GM18870 (cell line): ENCODE results near the gene PSMB9.
"Not testable (repeated sequence)": the region's sequence is repeated elsewhere in the genome, so short reads cannot be mapped to it uniquely, and the experiment has no call there.

Source experiments
- ATAC-seq: cut with Tn5 transposase; IDR thresholded peaks from one replicate; pipeline ENCODE4 v1.9.1; 2021; ENCODE audit warnings: moderate library complexity; ENCODE audit not compliant: unreplicated experiment

The PSMB9 gene

DNA sequence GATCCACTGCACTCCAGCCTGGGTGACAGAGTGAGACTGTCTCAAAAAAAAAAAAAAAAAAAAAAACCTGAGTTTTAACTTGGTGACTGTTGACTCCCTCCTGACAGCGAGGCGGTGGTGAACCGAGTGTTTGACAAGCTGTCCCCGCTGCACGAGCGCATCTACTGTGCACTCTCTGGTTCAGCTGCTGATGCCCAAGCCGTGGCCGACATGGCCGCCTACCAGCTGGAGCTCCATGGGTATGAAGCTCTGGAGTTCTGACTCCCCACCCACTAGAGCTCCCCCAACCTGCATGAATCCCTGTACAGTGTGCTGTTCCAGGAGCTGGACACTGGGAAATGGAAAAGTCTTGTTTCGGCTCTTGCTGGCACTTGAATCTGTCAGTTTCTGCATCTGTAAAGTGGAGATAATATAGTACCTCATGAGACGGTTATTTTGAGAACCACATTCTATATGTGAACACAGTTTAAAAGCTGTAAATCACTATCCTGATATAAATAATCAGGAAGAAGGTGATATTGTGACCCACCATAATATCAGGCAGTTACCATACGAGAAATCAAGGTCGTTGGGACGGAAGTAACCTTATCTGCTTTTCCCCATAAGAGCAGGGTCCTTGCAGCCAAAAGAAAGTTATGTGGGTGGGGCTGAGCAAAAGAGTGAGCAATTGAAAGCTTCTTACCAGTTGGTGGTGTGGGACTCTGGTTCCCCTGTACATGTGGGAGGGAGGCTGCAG, 3.3 kb downstream of the PSMB9 start:
- ATAC-seq = no peak

DNA sequence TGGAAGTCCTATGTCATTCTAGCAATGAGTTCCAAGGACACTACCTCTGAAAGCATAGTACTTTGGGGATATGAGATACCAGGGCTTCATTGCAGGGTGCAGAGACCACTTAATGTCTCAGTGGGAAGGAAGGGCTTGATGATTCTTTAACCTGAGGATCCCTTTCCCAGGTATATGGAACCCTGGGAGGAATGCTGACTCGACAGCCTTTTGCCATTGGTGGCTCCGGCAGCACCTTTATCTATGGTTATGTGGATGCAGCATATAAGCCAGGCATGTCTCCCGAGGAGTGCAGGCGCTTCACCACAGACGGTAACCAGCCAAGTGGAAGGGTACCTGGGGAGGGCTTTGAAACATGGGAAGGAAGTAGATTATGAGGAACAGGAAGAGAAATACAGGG, 4.2 kb downstream of the PSMB9 start:
- no peak for ATAC-seq

DNA sequence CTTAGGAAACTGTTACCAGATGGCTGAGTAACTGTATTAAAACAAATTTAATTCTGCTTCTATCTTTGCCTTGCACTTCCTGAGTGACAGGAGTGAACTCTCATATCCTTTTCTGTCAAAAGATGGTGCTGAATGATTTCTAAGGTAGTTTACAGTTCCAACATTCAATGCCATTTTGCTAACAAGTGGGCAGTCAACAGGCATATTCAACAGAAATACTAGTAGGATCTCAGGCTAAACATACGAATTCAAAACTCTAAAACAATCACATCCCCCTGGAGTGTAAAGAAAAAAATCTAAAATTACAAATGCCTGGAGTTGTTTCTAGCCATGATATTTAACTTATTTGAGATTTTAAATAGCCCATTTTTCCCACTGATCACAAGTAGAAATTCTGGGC, 6.7 kb downstream of the PSMB9 start:
- no peak for ATAC-seq

DNA sequence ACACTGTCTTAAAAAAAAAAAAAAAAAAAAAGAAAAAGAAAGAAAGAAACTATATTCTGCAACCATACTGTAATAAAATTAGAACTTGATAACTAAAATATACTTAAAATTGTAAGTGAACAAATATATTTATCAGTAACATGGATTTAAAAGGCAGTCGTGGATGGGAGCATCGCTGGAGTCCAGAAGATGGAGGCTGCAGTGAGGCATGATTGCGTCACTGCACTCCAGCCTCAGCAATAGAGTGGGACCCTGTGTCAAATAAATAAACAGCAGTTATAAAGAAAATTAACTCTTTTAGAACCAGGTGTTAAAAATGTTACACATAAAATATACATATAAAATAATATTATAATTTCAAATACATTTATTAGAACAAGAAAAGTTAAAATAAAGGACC, 8.7 kb downstream of the PSMB9 start:
- no peak for ATAC-seq

DNA sequence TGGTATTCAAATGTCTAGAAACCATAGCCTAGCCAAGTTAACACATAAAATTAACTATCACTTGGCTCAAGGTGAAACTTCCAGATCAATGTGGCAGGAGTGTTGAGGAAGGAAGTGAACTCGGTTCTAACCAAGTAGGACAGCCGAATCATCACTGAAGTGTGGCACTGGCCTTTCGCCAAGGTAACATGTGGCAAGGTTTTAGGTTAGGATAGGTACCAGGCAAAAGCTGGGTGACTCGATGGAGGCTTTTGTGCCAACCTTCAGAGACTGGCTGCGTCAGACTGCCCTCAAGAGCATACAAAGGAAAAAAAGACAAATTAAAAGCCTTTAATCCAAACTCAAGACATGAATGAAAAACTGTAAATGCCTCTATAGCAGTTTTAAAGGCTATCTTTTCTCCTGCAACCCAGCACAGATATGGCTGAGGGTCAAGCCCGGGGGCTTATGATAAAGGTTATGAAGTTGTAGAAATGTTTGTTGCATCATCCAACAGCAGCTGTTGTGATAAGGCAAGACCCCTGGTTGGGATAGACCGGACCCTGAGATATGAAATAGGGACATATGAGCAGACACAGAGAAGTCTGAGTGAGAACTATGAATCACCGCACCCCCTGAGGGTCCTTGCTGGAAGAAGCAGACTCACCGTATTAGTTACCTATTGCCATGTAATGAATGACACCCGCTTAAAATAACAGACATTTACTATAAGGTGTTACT, 11.9 kb downstream of the PSMB9 start:
- no peak for ATAC-seq

DNA sequence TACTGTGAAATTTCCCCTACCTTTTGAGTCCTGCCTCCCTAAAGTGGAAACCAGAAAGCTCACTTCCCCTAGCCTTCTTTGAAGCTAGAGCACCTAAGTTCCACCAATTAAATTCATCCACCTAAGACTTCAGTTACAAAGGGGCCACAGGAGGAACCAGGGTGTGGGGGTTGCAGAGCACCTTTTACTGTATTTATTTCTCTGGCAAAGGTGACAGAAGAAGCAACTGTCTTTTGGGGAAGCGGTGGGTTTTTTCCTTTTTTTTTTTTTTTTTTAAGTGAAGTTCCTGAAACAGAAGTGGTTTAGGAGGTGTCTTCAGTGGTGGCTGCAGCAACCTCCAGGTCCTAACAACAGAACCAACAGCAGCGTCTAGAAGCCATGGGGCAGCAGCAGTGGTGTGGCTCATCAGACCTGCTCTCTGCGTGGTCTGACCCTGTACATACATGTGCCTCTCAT, 13.1 kb downstream of the PSMB9 start:
- ATAC-seq = no peak

DNA sequence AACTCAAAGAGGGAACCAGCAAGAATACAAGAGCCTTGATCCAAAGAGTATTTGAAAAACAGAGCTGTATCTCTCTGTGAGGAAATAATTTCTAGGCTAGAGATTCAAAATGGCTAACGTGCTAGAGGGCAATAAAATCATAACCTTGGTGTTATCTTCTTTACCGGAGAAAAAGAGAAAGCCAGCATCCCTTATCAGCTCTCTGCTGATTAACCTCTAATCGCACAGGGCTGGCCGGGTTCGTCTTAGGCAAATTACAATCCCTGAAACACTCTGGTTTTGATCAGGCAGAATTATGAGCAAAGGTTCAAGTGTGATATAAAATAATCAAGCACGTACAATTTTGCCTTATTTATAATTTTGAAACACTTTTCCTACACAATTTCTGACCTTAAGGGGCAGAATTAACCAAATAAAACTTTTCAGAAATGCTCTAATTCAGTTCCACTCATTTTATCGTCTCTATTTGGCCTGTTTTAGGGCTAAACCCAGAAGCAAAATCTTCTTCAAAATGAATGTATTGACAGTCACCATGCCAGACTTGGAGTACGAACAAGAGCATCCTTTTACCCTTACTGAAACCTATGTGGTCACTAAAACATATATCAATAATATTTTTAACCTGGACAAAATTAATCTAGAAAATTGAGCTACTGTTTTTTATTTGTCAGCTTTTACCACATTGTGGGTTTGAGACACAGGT, 13.7 kb downstream of the PSMB9 start:
- ATAC-seq = no peak

DNA sequence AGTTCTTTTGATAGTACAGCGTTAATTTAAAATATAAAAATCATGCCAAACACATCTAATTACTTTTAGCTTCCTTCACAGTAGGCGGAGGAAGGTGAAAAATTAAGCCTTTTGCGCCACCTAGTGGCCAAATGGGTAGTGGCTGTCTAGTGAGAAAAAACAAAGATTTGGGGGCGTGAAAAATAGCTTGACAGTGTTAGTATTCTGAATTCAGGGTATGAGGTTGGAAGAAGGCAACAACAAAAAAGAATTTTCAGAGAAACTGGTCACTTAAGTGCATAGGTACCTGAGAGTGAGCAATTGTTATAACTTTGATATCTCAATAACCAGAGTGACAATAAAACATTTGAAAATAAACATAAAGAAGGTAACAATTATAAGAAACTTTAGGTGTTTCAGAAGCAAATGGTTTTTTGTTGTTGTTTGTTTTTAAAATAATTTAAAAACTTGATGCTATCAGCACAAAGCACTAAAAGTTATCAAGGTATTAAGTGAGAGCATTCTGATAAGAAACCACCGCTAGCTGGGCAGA, 14.3 kb downstream of the PSMB9 start:
- peak; percentile 46 for ATAC-seq

DNA sequence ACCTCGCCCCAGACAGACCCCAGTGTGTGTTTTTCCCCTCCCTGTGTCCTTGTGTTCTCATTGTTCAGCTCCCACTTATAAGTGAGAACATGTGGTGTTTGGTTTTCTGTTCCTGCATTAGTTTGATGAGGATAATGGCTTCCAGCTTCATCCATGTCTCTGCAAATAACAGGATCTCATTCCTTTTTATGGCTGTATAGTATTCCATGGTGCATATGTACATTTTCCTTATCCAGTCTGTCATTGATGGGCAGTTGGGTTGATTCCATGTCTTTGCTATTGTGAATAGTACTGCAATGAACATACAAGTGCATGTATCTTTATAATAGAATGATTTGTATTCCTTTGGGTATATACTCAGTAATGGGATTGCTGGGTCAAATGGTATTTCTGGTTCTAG, 20.0 kb downstream of the PSMB9 start:
- not testable (repeated sequence) for ATAC-seq

DNA sequence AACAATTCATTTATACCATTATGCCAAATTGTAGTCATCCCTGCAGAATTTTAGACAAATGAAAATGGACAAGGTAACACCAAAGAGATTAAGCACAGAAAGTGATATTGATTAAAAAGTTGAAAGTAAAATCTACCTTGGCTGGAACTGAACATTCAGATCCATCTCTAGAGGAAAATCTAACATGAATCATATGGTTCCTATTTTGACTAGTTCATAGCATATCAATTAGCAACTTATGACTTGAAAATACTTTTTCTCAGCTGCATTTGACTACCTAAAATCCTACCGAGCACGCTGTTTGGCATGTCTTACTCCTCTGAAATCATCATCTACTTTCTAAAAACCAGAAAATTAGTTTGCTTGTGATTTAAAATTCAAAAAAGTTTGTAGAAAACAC, 22.6 kb downstream of the PSMB9 start:
- no peak for ATAC-seq

DNA sequence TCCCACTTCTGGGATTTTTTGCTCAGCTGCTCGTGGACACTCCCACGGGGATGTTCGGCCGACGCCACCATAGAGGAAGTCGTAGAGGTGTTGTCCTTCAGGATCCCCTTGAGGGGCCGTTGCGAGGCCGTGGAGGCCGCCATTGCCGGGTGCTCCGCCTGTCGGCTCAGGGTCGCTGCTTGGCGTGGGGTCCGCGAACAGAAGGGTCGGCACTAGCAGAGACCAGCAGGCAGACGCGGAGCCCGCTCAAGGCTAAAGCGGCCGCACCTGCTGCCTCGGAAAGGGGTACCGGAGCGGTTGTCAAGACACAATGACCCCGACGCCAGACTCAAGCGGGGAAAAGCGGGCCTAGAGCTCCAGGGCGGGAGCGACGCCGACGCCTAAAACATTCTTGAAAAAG, 25.7 kb downstream of the PSMB9 start:
- ATAC-seq = no peak

DNA sequence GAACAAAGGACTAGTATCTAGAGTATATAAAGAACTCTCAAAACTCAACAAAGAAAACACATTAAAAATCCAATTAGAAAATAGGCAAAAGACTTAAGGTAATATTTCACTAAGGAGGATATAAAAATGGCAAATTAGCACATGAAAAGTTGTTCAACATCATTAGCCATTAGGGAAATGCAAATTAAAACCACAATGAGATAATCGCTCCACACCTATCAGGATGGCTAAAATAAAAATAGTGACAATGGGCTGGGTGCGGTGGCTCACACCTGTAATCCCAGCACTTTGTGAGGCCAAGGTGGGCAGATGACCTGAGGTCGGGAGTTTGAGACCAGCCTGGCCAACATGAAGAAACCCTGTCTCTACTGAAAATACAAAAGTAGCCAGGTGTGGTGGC, 27.0 kb downstream of the PSMB9 start:
- ATAC-seq = not testable (repeated sequence)

DNA sequence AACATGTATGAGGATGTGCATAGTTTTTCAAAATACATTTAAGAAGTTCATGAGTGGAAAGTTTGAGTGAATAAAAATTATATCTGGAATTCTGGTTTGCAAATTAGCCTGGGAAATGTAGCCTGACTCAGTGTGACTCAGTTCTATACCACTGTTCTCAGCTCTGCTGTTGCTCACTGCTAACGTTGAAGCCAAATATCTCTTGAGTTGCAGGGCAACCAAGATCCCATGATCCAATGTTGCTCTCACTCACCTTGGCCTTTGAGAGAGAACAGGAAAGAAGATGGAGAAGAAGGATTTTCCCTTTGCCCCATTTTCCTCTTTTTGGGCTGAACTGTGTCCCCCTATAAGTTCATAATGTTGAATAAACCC, 28.9 kb downstream of the PSMB9 start:
- no peak for ATAC-seq

DNA sequence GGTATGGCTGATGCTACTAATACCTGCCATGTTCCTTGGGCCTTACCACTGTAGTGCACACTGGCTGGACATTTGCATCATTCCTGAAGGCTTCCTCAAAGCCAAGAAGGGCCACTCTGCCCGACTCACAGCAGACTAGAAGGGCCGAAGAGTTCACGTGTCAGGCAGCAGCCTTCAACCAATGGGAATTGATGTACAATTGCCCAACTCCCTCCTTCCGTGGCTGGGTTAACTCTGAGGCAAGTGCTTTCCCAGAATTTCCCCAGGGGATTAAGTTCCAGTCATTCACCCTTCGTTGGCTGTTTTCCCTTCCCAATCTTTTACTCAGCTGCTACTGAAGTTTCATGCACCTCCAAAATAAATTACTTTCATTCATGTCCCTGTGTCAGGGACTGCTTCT, 29.8 kb downstream of the PSMB9 start:
- ATAC-seq = no peak

DNA sequence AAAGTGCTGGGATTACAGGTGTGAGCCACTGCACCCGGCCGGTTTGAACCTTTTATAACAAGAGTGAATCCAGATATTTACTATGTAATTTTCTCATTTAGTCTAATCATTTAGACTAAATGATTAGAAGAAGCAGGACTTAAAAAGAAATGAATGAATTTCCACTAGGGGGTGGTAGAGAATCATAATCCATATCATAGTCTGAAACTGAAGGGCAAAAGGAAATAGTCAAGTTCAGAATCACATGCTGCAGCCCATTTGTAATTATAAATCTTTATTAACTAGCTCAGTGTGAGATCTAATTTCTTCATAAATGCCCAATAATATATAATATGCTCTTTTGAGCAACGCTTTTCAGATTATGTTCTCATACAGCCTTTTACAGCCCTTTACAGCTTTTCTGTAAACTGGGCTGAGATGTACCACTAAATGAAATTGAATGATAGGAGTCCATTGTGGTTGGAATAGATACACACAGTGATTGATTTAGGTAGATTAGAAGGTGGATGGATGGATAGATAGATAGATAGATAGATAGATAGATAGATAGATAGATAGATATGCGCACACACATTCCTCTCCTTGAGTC, 31.8 kb downstream of the PSMB9 start:
- no peak for ATAC-seq

DNA sequence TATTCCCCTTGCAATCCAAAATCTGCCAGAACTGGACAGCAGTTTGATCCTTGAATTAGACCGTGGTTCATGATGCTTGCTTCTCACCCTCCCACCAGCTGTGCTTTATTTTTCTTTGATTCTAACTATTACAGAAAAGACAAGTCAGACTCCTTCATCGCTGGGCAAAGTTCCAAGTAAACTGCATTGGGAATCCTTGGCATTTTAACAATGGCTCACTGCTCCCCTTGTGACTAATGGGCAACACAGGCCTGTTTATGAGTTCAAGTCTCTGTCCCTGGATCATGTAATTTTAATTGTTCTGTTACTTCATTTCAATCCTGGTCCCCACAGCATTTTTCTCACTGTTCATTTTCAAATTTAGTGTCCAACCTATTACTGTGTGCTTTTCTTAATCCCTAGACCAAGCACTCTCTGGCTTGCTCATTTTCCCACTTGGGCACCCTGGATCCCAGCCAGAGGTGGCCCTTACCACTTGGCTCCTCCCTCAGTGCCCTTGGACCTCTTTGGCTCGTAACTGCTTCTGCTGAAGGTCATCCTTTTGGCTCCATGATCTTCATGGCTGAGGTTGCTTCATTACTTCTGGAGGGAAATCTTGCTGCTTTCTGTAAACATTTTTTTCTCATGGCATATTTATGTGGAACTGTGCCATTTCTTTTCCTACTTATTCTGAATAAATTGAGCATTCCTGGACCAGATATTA, 32.8 kb downstream of the PSMB9 start:
- no peak for ATAC-seq

DNA sequence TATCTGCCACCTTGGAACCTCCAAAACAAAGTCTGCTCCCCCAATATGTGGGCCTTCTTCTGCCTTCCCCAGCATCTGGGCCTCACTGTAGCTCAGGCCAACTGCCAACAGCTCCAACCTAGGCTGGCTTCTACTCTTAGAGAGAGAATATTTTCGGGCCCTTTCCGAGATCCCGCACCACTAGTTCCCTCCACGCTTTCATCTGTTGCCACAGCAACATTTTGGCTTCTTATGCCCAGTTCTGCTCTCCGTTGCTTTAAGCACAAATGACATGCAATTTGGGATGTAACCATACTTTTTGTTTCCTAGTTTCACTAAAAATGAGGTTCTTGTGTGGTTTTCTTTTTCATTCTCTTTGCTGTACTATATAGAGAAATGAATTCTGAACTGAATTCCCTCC, 33.6 kb downstream of the PSMB9 start:
- no peak for ATAC-seq

DNA sequence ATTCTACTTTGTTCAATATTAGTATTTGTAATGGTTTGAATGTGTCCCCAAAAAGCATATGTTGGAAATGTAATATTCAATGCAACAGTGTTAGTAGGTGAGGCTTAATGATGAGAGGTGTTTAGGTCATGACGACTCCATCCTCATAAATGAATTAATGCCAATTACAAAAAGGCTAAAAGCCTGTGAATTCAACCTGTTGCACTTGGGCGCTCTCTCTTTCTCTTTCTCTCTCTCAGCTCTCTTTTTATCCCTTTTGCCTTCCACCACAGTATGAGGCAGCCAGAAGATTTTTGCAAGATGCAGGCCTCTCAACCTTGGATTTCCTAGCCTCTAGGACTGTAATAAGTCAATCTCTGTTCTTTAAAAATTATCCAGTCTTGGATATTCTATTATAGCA, 34.6 kb downstream of the PSMB9 start:
- no peak for ATAC-seq

DNA sequence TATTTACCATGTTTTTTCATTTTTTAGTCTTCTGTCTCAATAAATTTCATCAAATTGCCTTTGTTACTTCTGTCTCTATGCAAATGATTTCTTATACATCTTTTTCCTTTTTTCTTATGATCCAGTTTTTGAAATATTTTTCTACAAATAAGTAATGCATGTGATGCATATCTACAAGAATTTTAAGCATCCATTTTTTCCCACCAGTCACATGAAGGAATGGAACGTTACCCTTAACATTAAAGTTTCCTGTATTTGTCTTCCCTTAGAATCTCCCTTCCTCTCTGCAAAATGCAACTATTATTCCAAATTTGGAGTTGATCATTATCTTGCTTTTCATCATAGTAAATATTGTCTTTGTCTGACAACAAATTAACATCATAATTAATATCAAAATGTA, 35.5 kb downstream of the PSMB9 start:
- no peak for ATAC-seq

DNA sequence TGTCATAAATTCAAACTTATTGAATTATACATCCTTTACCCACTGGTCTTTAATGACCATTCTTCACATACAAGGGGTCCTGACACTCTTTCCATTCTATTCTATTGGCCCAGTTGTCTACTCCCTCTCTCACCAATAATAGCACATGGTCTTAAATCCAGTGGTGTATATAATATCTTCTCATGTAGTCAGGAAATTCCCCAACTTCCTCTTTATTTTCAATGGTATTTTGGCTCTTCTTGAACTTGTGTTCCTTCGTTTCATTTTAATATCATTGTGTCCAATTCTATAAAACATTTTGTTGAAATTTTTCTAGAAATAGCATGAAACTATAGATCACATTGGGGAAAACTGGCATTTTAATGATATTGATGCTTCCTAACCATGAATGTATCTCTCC, 36.8 kb downstream of the PSMB9 start:
- no peak for ATAC-seq
